OCI-LY7 (cell line): ENCODE results near the gene BLOC1S2.

ENCODE experiments used
- CTCF ChIP-seq: fragments of 200-600 bp; sonication (generic); conservative IDR thresholded peaks from 2 replicates; pipeline ENCODE4 v1.5.1; 2014; ENCODE audit warnings: mild to moderate bottlenecking, antibody characterized with exemption, low read length, moderate library complexity, mixed read lengths
- EZH2phosphoT487 ChIP-seq: fragments of 200-600 bp; sonication (generic); IDR thresholded peaks from 2 replicates; pipeline ENCODE4 v1.6.1; 2018; ENCODE audit warnings: low read depth, borderline replicate concordance, mild to moderate bottlenecking, mixed run types, antibody characterized with exemption, low read length, moderate library complexity, mixed read lengths

GRCh38 chr10:100238429-100238828 is 48.1 kb downstream of the BLOC1S2 start:
- TF ChIP-seq CTCF (no peak), EZH2phosphoT487 (no peak)
